GM12801 (cell line): ENCODE measurements around the gene INPP5F.

Experiments used
- CTCF ChIP-seq: IDR thresholded peaks from one replicate; pipeline ENCODE4 v1.5.1; 2011; ENCODE audit warnings: control low read depth; ENCODE audit not compliant: insufficient read length; ENCODE audit errors: extremely low read depth

INPP5F gene

GRCh38 chr10:119845656-119846055 lies 119.8 kb downstream of the INPP5F start:
- no peak for TF ChIP-seq CTCF

GRCh38 chr10:119849031-119849789 lies 123.4 kb downstream of the INPP5F start:
- TF ChIP-seq CTCF = no peak

DNA sequence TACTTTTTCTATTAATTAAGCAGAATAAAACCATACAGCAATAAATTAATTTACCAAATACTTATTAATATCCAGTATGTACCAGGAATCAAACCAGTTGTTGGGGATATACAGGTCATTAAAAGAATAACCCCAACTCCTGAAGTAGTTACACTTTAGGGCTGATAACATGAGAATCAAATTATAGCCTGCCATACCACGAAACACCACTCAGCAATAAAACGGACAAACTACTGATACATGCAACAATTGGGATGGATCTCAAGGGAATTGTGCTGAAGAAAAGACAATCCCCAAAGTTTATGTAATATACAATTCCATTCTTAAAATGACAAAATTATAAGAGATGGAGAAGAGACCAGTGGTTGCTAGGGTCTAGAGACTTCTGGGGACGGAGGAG lies 124.1 kb downstream of the INPP5F start:
- no peak for TF ChIP-seq CTCF

DNA sequence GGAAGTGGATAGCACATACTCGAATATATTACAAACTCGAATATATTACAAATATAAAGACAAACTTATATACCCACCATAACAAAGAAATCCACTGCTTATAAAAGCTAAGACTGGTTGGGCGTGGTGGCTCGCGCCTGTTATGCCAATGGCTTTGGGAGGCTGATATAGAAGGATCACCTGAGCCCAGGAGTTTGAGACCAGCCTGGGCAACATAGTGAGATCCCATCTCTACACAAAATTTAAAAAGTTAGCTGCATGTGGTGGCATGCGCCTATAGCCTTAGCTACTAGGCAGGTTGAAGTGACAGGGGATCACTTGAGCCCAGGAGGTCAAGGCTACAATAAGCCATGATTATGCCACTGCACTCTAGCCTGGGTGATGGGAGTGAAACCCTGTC lies 126.4 kb downstream of the INPP5F start:
- no peak for TF ChIP-seq CTCF

DNA sequence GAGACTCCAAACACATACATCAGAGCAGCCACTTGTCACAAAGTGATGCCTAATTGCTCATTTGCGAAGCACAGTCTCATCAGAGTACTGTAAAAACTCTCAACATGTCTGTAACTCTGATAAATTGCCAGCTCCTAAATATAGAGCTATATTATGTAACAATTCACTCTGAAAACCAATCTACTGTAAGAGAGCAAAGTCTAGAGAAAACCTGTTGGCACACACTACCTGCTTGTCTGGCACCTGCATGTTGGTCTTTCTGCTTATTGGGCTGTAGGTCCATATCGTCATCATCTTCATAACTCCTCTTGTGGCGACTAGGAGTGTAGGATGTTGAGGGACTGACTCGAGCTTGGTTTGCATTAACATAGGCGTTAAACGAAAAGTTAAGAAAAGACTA lies 127.0 kb downstream of the INPP5F start:
- TF ChIP-seq CTCF = no peak

DNA sequence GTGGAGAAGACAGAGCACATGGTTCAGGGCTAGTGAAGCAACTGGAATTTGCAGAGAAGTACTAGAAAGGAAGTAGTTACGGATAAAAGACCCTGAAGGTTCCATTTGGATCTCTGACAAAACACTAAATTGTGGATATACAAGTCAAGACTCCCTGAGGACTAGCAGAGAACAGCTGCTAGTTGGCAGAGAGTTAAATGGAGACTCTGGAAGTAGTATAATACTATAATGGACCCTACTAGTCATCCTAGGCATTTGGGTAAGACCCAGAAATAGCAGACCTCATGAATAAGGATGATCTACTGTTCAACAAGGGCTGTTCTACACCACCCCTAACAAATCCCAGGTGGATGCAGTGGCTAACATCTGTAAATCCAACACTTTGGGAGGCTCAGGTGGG lies 127.7 kb downstream of the INPP5F start:
- no peak for TF ChIP-seq CTCF

DNA sequence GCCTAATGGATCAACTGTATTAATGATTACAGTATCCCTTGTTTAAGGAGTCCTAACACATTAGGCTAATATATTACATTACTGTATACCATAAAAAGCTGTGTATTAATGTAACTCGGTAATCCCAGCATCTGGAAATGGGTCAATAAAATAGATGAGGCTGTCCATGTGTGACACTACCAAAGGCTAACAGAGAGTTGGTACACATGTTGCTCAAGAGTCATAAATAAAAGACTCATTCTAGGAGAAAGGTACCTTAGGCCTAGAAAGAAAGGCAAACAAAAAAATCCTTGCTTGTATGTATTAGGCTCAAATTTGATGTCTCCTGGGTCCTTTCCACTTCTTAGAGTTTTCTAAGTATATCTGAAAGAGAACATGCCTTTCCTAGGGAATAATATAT lies 132.2 kb downstream of the INPP5F start:
- TF ChIP-seq CTCF = no peak
